HEK293 (cell line): ENCODE data around the gene EXOC8.

Experiments used
- BCL11B ChIP-seq: fragments of 450-650 bp; formaldehyde crosslinking; IDR thresholded peaks from 2 replicates; pipeline ENCODE4 v1.5.1; 2016; ENCODE audit warnings: low read depth, missing biosample characterization, missing genetic modification characterization
- MYNN ChIP-seq: fragments of 450-650 bp; formaldehyde crosslinking; IDR thresholded peaks from 2 replicates; pipeline ENCODE4 v1.5.1; 2016; ENCODE audit warnings: missing biosample characterization, missing genetic modification characterization, borderline replicate concordance
- SALL2 ChIP-seq: fragments of 450-650 bp; formaldehyde crosslinking; IDR thresholded peaks from 2 replicates; pipeline ENCODE4 v1.5.0; 2017; ENCODE audit warnings: missing biosample characterization, mild to moderate bottlenecking, missing genetic modification characterization, borderline replicate concordance
- SP3 ChIP-seq: fragments of 450-650 bp; formaldehyde crosslinking; IDR thresholded peaks from 2 replicates; pipeline ENCODE4 v1.5.1; 2016; ENCODE audit warnings: missing biosample characterization, missing genetic modification characterization
- SP7 ChIP-seq: fragments of 450-650 bp; formaldehyde crosslinking; IDR thresholded peaks from 2 replicates; pipeline ENCODE4 v1.5.1; 2016; ENCODE audit warnings: missing biosample characterization, missing genetic modification characterization
- TSHZ1 ChIP-seq: fragments of 450-650 bp; formaldehyde crosslinking; IDR thresholded peaks from 2 replicates; pipeline ENCODE4 v1.5.1; 2016; ENCODE audit warnings: missing biosample characterization, missing genetic modification characterization, borderline replicate concordance
- WT1 ChIP-seq: fragments of 450-650 bp; formaldehyde crosslinking; IDR thresholded peaks from 2 replicates; pipeline ENCODE4 v1.5.1; 2016; ENCODE audit warnings: missing biosample characterization, missing genetic modification characterization
- ZBTB17 ChIP-seq: fragments of 450-650 bp; formaldehyde crosslinking; IDR thresholded peaks from 2 replicates; pipeline ENCODE4 v1.5.1; 2016; ENCODE audit warnings: missing biosample characterization, missing genetic modification characterization
- ZBTB20 ChIP-seq: fragments of 450-650 bp; formaldehyde crosslinking; IDR thresholded peaks from 2 replicates; pipeline ENCODE4 v1.5.1; 2016; ENCODE audit warnings: missing biosample characterization, missing genetic modification characterization
- ZBTB6 ChIP-seq: fragments of 450-650 bp; formaldehyde crosslinking; IDR thresholded peaks from 2 replicates; pipeline ENCODE4 v1.5.1; 2017; ENCODE audit warnings: missing biosample characterization, missing genetic modification characterization
- ZBTB8A ChIP-seq: fragments of 450-650 bp; formaldehyde crosslinking; IDR thresholded peaks from 2 replicates; pipeline ENCODE4 v1.5.1; 2016; ENCODE audit warnings: missing biosample characterization, missing genetic modification characterization
- ZFP69B ChIP-seq: fragments of 450-650 bp; formaldehyde crosslinking; IDR thresholded peaks from 2 replicates; pipeline ENCODE4 v1.5.1; 2016; ENCODE audit warnings: missing biosample characterization, missing genetic modification characterization
- ZNF121 ChIP-seq: fragments of 450-650 bp; formaldehyde crosslinking; IDR thresholded peaks from 2 replicates; pipeline ENCODE4 v1.5.1; 2016; ENCODE audit warnings: missing biosample characterization, missing genetic modification characterization
- ZNF24 ChIP-seq: fragments of 450-650 bp; formaldehyde crosslinking; IDR thresholded peaks from 2 replicates; pipeline ENCODE4 v1.5.1; 2016; ENCODE audit warnings: missing biosample characterization, missing genetic modification characterization
- ZNF266 ChIP-seq: fragments of 450-650 bp; formaldehyde crosslinking; IDR thresholded peaks from 2 replicates; pipeline ENCODE4 v1.5.1; 2016; ENCODE audit warnings: missing biosample characterization, missing genetic modification characterization, low read depth
- ZNF449 ChIP-seq: fragments of 450-650 bp; formaldehyde crosslinking; IDR thresholded peaks from 2 replicates; pipeline ENCODE4 v1.5.1; 2017; ENCODE audit warnings: missing biosample characterization, mild to moderate bottlenecking, missing genetic modification characterization, moderate library complexity
- ZNF488 ChIP-seq: fragments of 450-650 bp; formaldehyde crosslinking; IDR thresholded peaks from 2 replicates; pipeline ENCODE4 v1.5.1; 2016; ENCODE audit warnings: missing biosample characterization, missing genetic modification characterization
- ZNF501 ChIP-seq: fragments of 450-650 bp; formaldehyde crosslinking; IDR thresholded peaks from 2 replicates; pipeline ENCODE4 v1.5.1; 2016; ENCODE audit warnings: missing biosample characterization, missing genetic modification characterization
- ZNF585B ChIP-seq: fragments of 450-650 bp; formaldehyde crosslinking; IDR thresholded peaks from 2 replicates; pipeline ENCODE4 v1.5.1; 2016; ENCODE audit warnings: missing biosample characterization, missing genetic modification characterization
- ZNF600 ChIP-seq: fragments of 450-650 bp; formaldehyde crosslinking; IDR thresholded peaks from 2 replicates; pipeline ENCODE4 v1.5.1; 2016; ENCODE audit warnings: missing biosample characterization, missing genetic modification characterization
- ZNF654 ChIP-seq: fragments of 450-650 bp; formaldehyde crosslinking; IDR thresholded peaks from 2 replicates; pipeline ENCODE4 v1.5.1; 2016; ENCODE audit warnings: low read depth, missing biosample characterization, missing genetic modification characterization
- ZNF692 ChIP-seq: fragments of 450-650 bp; formaldehyde crosslinking; IDR thresholded peaks from 2 replicates; pipeline ENCODE4 v1.5.1; 2016; ENCODE audit warnings: missing biosample characterization, missing genetic modification characterization
- ZNF747 ChIP-seq: fragments of 450-650 bp; formaldehyde crosslinking; IDR thresholded peaks from 2 replicates; pipeline ENCODE4 v1.5.1; 2016; ENCODE audit warnings: missing biosample characterization, missing genetic modification characterization
- ZNF76 ChIP-seq: fragments of 450-650 bp; formaldehyde crosslinking; IDR thresholded peaks from 2 replicates; pipeline ENCODE4; 2016; ENCODE audit warnings: low read depth, missing biosample characterization, missing genetic modification characterization, borderline replicate concordance
- ZNF830 ChIP-seq: fragments of 450-650 bp; IDR thresholded peaks from 2 replicates; pipeline ENCODE4 v1.5.0; 2018; ENCODE audit warnings: missing biosample characterization, missing genetic modification characterization, low read depth, mild to moderate bottlenecking, moderate library complexity
- ZNF837 ChIP-seq: fragments of 450-650 bp; formaldehyde crosslinking; IDR thresholded peaks from 2 replicates; pipeline ENCODE4 v1.5.1; 2016; ENCODE audit warnings: missing biosample characterization, missing genetic modification characterization
- ZNF843 ChIP-seq: fragments of 450-650 bp; formaldehyde crosslinking; IDR thresholded peaks from 2 replicates; pipeline ENCODE4 v1.5.1; 2016; ENCODE audit warnings: missing biosample characterization, missing genetic modification characterization
- ZSCAN16 ChIP-seq: fragments of 450-650 bp; formaldehyde crosslinking; IDR thresholded peaks from 2 replicates; pipeline ENCODE4 v1.5.1; 2016; ENCODE audit warnings: missing biosample characterization, missing genetic modification characterization
- ZSCAN5A ChIP-seq: fragments of 450-650 bp; formaldehyde crosslinking; IDR thresholded peaks from 2 replicates; pipeline ENCODE4 v1.5.1; 2016; ENCODE audit warnings: missing biosample characterization, missing genetic modification characterization

The EXOC8 gene

GRCh38 chr1:231337472-231338269 lies at the start of gene EXOC8 (continued):
- TF ChIP-seq ZSCAN5A, result peak; percentile 77; the same call in 1 of the 2 replicates
- peak; percentile 39; the same call in 1 of the 2 replicates for TF ChIP-seq SP7 (tag by site-specific recombination)
- no peak for TF ChIP-seq ZNF747 (tag by site-specific recombination)
- peak; percentile 94 for TF ChIP-seq SP3 (tag by site-specific recombination)
- peak; percentile 89 for TF ChIP-seq ZNF449 (tag by site-specific recombination)
- TF ChIP-seq BCL11B (tag by site-specific recombination), result no peak
- no peak for TF ChIP-seq ZNF585B (tag by site-specific recombination)
- TF ChIP-seq ZNF266 (tag by site-specific recombination), result no peak
- no peak for TF ChIP-seq ZNF830 (tag by site-specific recombination)
- no peak for TF ChIP-seq SALL2 (tag by site-specific recombination)
- peak; percentile 50; the same call in 1 of the 2 replicates for TF ChIP-seq ZFP69B (tag by site-specific recombination)
- no peak for TF ChIP-seq ZSCAN16 (tag by site-specific recombination)
- TF ChIP-seq TSHZ1 (tag by site-specific recombination), result no peak
- peak; percentile 91 for TF ChIP-seq ZBTB17 (tag by site-specific recombination)
- no peak for TF ChIP-seq ZNF121 (tag by site-specific recombination)
- peak; percentile 75; the same call in 1 of the 2 replicates for TF ChIP-seq ZBTB6 (tag by site-specific recombination)
- TF ChIP-seq ZNF837, result 0 out of 2 replicates have a peak, but pooled peaks have one; percentile 33
- TF ChIP-seq ZNF654 (tag by site-specific recombination), result no peak
- TF ChIP-seq ZBTB8A (tag by site-specific recombination), result peak; percentile 99
- peak; percentile 32; the same call in 1 of the 2 replicates for TF ChIP-seq ZNF24 (tag by site-specific recombination)
- no peak; the same call in 1 of the 2 replicates for TF ChIP-seq WT1
- no peak for TF ChIP-seq MYNN
- peak; percentile 55; the same call in 1 of the 2 replicates for TF ChIP-seq ZNF76 (tag by site-specific recombination)
- peak; percentile 77 for TF ChIP-seq ZBTB20 (tag by site-specific recombination)
- TF ChIP-seq ZNF488 (tag by site-specific recombination), result no peak
- no peak; the same call in 1 of the 2 replicates for TF ChIP-seq ZNF692 (tag by site-specific recombination)
- peak; percentile 42; the same call in 1 of the 2 replicates for TF ChIP-seq ZNF843 (tag by site-specific recombination)
- TF ChIP-seq ZNF501 (tag by site-specific recombination), result peak; percentile 94
- TF ChIP-seq ZNF600, result peak; percentile 97
